GM12873 (cell line): ENCODE data around the gene SYNE3.

Source experiments
- TF ChIP-seq, protein P1 (sequence below): IDR thresholded peaks from 2 replicates; pipeline ENCODE4 v1.5.1; 2012; ENCODE audit warnings: low read depth, mild to moderate bottlenecking, moderate library complexity, low read length, control low read depth; ENCODE audit not compliant: insufficient read depth; ENCODE audit errors: missing control alignments

The SYNE3 gene

DNA sequence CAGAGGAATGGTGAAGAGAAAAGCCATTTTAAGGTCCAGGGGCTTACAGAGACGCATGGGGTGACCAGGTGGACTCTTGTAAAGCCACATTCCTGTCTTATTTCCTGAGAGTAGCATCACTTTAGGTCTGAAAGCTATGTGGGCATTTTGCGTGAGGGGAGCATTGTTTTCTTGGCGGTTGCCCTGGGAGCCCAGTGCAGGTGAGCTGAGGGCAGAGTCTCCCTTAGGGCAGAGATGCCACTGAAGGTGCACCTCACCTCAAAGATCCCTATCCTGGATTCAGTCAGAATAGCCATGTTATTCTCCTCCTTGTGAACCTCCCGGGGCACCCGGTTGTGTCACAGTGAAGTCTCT is 30.8 kb upstream of the SYNE3 start:
- TF ChIP-seq, protein P1, sequence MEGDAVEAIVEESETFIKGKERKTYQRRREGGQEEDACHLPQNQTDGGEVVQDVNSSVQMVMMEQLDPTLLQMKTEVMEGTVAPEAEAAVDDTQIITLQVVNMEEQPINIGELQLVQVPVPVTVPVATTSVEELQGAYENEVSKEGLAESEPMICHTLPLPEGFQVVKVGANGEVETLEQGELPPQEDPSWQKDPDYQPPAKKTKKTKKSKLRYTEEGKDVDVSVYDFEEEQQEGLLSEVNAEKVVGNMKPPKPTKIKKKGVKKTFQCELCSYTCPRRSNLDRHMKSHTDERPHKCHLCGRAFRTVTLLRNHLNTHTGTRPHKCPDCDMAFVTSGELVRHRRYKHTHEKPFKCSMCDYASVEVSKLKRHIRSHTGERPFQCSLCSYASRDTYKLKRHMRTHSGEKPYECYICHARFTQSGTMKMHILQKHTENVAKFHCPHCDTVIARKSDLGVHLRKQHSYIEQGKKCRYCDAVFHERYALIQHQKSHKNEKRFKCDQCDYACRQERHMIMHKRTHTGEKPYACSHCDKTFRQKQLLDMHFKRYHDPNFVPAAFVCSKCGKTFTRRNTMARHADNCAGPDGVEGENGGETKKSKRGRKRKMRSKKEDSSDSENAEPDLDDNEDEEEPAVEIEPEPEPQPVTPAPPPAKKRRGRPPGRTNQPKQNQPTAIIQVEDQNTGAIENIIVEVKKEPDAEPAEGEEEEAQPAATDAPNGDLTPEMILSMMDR: no peak

DNA sequence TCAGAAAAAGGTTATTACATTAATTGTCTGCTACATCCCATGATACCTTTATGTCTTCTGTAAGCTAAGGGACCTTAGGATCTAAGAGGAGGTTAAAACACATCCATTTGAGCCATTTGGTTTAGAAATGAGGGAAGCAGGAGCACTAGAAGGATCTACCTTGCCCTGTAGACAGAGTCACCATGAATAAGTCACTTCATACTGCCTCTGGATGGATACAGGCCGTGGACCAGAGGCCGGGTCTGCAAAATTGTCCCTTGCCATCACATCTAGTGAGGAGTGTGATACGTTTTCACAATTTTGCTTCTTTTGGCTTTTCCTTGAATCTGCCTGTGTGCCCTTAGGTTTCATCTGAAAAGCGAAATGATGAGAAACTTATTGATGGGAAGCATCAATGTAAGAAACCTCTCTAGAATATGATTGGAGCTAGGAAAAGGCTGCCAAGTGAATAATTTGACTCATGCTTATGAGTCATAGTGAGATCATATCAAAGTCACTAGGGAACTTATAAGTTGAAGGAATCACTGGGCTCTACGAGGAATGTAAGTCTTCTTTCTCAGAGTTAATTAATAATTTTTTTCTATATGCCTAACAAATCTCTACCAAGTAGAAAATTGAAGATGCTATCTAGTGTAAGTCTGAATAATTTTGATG is 29.2 kb upstream of the SYNE3 start:
- TF ChIP-seq, protein P1: no peak

DNA sequence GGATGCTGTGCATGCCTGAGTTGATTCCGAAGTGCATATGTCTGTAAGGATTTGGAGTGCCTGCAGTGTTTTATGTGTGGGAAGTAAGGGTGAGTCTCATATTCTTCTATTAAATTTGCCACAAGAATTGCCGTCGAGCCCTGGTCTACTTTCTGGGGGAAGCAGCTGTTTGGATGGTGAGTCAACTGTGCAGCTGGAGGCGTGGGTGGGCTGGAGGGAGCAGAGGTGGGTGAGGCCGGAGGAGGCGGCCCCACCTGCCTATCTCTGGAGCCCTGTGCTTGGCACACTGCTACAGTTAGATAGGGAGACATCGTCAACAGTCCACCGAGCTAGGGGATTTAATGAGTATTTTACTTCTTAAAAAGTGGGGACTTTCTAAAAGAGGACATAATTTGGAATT is 28.1 kb upstream of the SYNE3 start:
- TF ChIP-seq, protein P1: no peak

DNA sequence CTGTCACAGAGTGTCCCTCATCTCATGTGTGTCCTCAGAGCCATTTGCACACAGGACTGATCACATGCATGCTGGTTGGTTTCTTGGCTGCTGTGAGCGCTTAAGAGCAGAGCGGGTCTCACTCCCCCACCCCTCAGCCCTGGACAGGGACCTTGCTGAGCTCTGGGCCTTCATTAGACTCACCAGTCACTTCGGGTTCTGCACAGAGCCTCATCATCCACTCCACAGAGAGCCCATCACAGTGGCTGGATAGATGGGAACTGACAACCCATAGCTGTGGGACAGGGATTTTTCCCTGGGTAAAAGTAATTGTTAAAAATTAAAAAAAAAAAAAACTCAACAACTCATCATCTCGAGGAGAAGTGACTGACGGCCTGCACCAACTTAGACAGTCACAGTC is 26.6 kb upstream of the SYNE3 start:
- TF ChIP-seq, protein P1: no peak

DNA sequence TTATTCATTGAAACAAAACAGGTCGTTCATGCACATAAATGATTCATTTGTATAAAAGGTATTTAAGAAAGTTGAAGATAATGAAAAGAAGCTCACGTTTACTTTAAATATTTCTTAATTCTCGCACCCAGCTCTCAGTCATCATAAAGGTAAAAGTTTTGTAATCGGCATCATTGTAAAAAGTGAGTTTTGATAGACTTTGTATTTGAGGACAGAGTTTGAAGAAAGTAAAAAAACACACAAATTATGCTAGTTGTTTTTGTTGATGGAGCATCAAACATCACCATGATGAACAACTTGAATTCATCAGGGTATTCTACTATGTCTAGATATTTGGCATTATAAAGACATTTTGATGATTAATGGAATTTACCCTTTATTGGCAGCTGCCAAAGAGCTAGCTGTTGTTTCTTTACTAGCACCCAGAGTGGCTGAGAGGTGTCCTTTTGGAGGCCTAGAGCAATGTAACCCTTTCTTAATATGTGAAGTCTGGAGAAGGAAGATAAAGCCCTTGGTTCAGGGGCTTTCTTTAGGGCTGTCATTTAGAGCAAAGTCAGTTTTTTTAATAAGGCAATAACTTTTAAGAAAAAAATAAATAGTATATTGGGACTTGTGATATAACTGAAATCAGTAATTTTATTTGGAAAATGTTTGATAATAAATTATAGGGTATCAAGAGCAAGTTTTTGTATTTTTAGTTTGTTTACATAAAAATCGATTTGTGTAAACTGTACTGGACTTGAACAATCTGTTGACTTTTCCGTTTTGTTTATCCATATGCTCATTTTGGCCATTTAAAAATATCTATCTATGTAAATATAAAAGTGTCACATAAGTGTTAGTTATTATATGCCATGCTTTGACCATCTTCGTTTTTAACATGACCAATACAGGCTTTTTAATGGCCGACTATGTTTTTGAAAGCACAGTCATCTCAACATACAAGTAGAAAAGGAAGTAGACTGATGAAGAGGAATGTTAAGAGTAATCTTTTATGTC is 25.8 kb upstream of the SYNE3 start:
- TF ChIP-seq, protein P1: no peak

DNA sequence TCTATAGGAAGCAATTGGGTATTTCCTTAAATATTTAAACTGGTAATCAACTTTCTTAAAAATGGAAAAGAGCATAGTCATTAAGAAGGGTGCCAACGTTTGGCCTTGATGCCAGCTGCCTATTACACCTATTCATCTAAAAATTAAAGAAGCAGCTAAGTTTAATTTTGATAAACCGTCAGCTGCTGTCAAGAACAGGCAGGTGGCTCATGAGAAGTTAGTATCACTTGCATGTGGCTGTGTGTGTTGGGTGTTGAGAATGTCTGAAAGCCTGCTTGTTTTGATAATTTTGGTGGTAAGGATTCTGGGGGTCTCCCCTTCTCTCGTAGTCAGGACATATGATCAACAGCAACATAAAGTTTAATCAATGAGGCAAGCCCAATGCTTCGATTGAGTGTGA is 24.9 kb upstream of the SYNE3 start:
- TF ChIP-seq, protein P1: no peak

DNA sequence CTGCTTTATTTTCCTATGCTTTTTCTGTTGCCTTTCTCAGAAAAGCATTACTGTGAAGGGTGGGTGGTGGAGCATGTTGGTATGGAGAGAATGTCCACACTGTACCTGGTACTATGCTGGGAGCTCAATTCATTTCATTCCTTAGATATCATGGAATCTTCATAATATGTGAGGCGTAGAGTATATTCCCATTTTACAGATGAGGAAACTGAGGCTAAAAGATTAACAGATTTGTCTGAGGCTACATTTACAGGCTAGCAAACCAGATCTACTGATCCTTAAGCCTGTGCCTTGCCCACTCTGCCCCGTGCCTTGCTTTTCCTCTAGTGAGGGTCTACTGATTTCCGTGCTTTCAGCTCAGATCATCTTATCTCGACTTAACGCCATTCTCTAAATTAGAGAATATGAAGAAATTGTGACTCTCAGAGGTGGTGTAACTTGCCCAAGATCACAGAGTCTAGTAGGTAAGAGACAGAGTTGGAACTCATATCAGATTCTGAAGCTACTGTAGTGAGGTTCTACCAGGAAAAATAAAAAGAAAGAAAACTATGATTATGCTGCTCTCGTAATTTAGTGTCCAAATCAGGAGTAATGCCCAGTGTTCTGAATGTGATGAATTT is 23.9 kb upstream of the SYNE3 start:
- TF ChIP-seq, protein P1: no peak
